Hepatocyte (in vitro differentiated cells): Measurements from ENCODE around the gene TBC1D22B.

Experiments
- CTCF ChIP-seq: fragments of 200-600 bp; sonication (generic); IDR thresholded peaks from 2 replicates; pipeline ENCODE4 v1.5.1; 2016; ENCODE audit warnings: antibody characterized with exemption, mild to moderate bottlenecking; ENCODE audit not compliant: poor library complexity
- EZH2 ChIP-seq: fragments of 200-600 bp; sonication (generic); IDR thresholded peaks from 2 replicates; pipeline ENCODE4 v1.6.1; 2016; ENCODE audit warnings: antibody characterized with exemption, mild to moderate bottlenecking, borderline replicate concordance
- EZH2phosphoT487 ChIP-seq: fragments of 200-600 bp; sonication (generic); IDR thresholded peaks from one replicate; pipeline ENCODE4 v1.6.1; 2018; ENCODE audit warnings: antibody characterized with exemption, mild to moderate bottlenecking, low read depth, moderate library complexity; ENCODE audit not compliant: unreplicated experiment, severe bottlenecking

DNA sequence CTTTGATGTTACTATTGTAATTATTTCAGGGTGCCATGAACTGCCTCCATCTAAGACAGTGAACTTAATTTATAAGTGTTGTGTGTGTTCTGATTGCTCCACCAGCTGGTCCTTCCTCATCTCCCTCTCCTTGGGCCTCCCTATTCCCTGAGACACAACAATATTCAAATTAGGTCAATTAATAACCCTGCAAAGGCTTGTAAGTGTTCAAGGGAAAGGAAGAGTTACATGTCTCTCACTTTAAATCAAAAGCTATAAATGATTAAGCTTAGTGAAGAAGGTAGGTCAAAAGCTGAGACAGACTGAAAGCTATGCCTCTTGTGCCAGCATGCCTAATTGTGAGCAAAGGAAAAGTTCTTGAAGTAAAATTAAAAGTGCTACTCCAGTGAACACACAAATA is 35.9 kb downstream of the TBC1D22B start:
- TF ChIP-seq CTCF: no peak
- TF ChIP-seq EZH2phosphoT487: no peak
- TF ChIP-seq EZH2: no peak
